PC-9 (cell line): ENCODE data around the gene IL17RA. TPM values are rescaled to one million over a fixed set of nuclear protein-coding genes. Genes with fewer than 3 reads are reported as not detected.

Experiments used
- BruUV-seq: library from RNA; stranded (reverse); fragments of 400-500 nt; replicated peaks from 2 replicates; lab custom pipeline; 2021; lab: Mats Ljungman, UMichigan
- CTCF ChIA-PET: fragments of 300-600 bp; sonication (Branson Sonifier 250); formaldehyde crosslinking; loops from one replicate; lab custom pipeline; 2022; ENCODE audit warnings: antibody characterized with exemption; lab: Charles Lee
- POLR2A ChIA-PET: fragments of 300-600 bp; sonication (Branson Sonifier 250); formaldehyde crosslinking; loops from one replicate; lab custom pipeline; 2022; ENCODE audit warnings: antibody characterized with exemption; ENCODE audit not compliant: unreplicated experiment; lab: Charles Lee
- DNase-seq, 2 experiments: peaks; one replicate each; pipeline versions ENCODE4 v3.0.0 to v3.0.0-alpha.2; 2015 to 2022; ENCODE audit warnings: mixed read lengths in 1 of 2
- H2AFZ ChIP-seq: fragments of 200-600 bp; sonication (generic); 2 replicates; pipeline ENCODE4 v1.8.1; 2017; ENCODE audit warnings: antibody characterized with exemption
- H3F3A ChIP-seq: fragments of 200-600 bp; sonication (generic); 2 replicates; pipeline ENCODE4 v1.8.1; 2017; ENCODE audit warnings: antibody characterized with exemption, mild to moderate bottlenecking, low read depth; ENCODE audit not compliant: insufficient read depth
- H3K27ac ChIP-seq: fragments of 200-600 bp; sonication (generic); 2 replicates; pipeline ENCODE4 v1.6.1; 2016; ENCODE audit warnings: mixed run types
- H3K27me3 ChIP-seq: fragments of 200-600 bp; sonication (generic); 2 replicates; pipeline ENCODE4 v1.6.1; 2016; ENCODE audit warnings: low read depth, mixed run types; ENCODE audit not compliant: insufficient read depth
- H3K36me3 ChIP-seq: fragments of 200-600 bp; sonication (generic); 2 replicates; pipeline ENCODE4 v1.6.1; 2016; ENCODE audit warnings: low read depth, mixed run types
- H3K4me1 ChIP-seq: fragments of 200-600 bp; sonication (generic); replicated peaks from 2 replicates; pipeline ENCODE4 v1.6.1; 2016; ENCODE audit warnings: mixed run types; ENCODE audit not compliant: insufficient read depth
- H3K4me2 ChIP-seq: fragments of 200-600 bp; sonication (generic); 2 replicates; pipeline ENCODE4 v1.6.1; 2017; ENCODE audit warnings: mixed run types
- H3K4me3 ChIP-seq: fragments of 200-600 bp; sonication (generic); 2 replicates; pipeline ENCODE4 v1.6.1; 2016; ENCODE audit warnings: mixed run types
- H3K79me2 ChIP-seq: fragments of 200-600 bp; sonication (generic); 2 replicates; pipeline ENCODE4 v1.6.1; 2017; ENCODE audit warnings: low read depth, mixed run types
- H3K9me2 ChIP-seq: fragments of 200-600 bp; sonication (generic); 2 replicates; pipeline ENCODE4 v1.8.1; 2017; ENCODE audit warnings: mild to moderate bottlenecking; ENCODE audit not compliant: insufficient read depth
- H3K9me3 ChIP-seq: fragments of 200-600 bp; sonication (generic); 2 replicates; pipeline ENCODE4 v1.8.1; 2016; ENCODE audit warnings: low read depth; ENCODE audit not compliant: insufficient read depth
- H4K20me1 ChIP-seq: fragments of 200-600 bp; sonication (generic); 2 replicates; pipeline ENCODE4 v1.8.1; 2017; ENCODE audit not compliant: insufficient read depth
- CTCF ChIP-seq: fragments of 200-600 bp; sonication (generic); conservative IDR thresholded peaks from 2 replicates; pipeline ENCODE4 v1.6.1; 2017; ENCODE audit warnings: mixed run types, antibody characterized with exemption, mild to moderate bottlenecking, moderate library complexity
- EZH2 ChIP-seq: fragments of 200-600 bp; sonication (generic); IDR thresholded peaks from 2 replicates; pipeline ENCODE4 v1.8.0; 2017; ENCODE audit warnings: antibody characterized with exemption, low read depth
- intact Hi-C: fragments of 100-400 bp; cut with micrococcal nuclease; formaldehyde crosslinking; loops from one replicate; pipeline ENCODE4 v1.10.0; 2022; ENCODE audit not compliant: unreplicated experiment
- total RNA-seq: library from RNA; stranded (reverse); gene quantifications from 2 replicates; pipeline ENCODE4 v1.2.3, GENCODE V29; 2021

IL17RA gene
- total RNA-seq, 1 experiment from 2014 or later, result 8.2 TPM

GRCh38 chr22:17121233-17122195, 36.7 kb downstream of the IL17RA start, which contains the start of gene TMEM121B:
TSS of gene TMEM121B (minus strand) at chr22:17121360. CDS start at chr22:17121127, 233 bp downstream.
- Histone ChIP-seq H3K4me3 (no peak within 1 kb of the TSS), H3F3A (no peaks in the 10 kb centered on the region), H3K79me2 (no peaks in the 10 kb centered on the region), H3K36me3 (no peaks in the 10 kb centered on the region), H3K9me3 (no peaks in the 10 kb centered on the region), H3K4me2 (no peak within 1 kb of the TSS), H2AFZ (no peak within 1 kb of the TSS), H4K20me1 (no peaks in the 10 kb centered on the region), H3K4me1 (no peaks in the 10 kb centered on the region), H3K9me2 (no peaks in the 10 kb centered on the region), H3K27me3 (no peaks in the 10 kb centered on the region), H3K27ac (no peak within 1 kb of the TSS)
- ChIA-PET CTCF (no interaction called here), POLR2A (no interaction called here)
- no peak for DNase-seq
- no TSS peak for BruUV-seq
- TF ChIP-seq CTCF (no peak), EZH2 (no peak)
- intact Hi-C loops, result no loop called here

- DNase-seq, result no peak
Measured at GRCh38 chr22:17130199-17130598, 45.4 kb downstream of the IL17RA start.

GRCh38 chr22:17131686-17132085, 46.9 kb downstream of the IL17RA start:
- Histone ChIP-seq H3K4me2 (no peak overlapping the region), H3K36me3 (no peaks in the 10 kb centered on the region), H3K9me2 (no peaks in the 10 kb centered on the region), H3K27ac (no peak overlapping the region), H3F3A (no peaks in the 10 kb centered on the region), H4K20me1 (no peaks in the 10 kb centered on the region), H3K4me3 (no peak overlapping the region), H3K27me3 (no peaks in the 10 kb centered on the region), H2AFZ (no peak overlapping the region), H3K4me1 (no peaks in the 10 kb centered on the region), H3K79me2 (no peaks in the 10 kb centered on the region), H3K9me3 (no peaks in the 10 kb centered on the region)
- BruUV-seq, result no TSS peak
- intact Hi-C loops, result no loop called here
- POLR2A ChIA-PET, result interaction anchor here (0.7 kb wide), 1 partner anchor 36 kb away, joined by 9 read pairs; no protein-coding TSS in a partner anchor
- TF ChIP-seq EZH2, result no peak
- TF ChIP-seq CTCF, result no peak
- DNase-seq, result no peak
- CTCF ChIA-PET, result no interaction called here

More at GRCh38 chr22:17130199-17130598, 45.4 kb downstream of the IL17RA start:
- H4K20me1 ChIP-seq, result no peaks in the 10 kb centered on the region
- CTCF ChIA-PET, result interaction anchor here (0.6 kb wide), 1 partner anchor 41 kb away, joined by 3 read pairs; no protein-coding TSS in a partner anchor
- H3K9me3 ChIP-seq, result no peaks in the 10 kb centered on the region
- no peak overlapping the region for H3K4me3 ChIP-seq
- H3K27me3 ChIP-seq, result no peaks in the 10 kb centered on the region
- no peak overlapping the region for H2AFZ ChIP-seq
- intact Hi-C loops, result no loop called here
- H3K4me2 ChIP-seq, result no peak overlapping the region
- no peaks in the 10 kb centered on the region for H3K4me1 ChIP-seq
- no peaks in the 10 kb centered on the region for H3K79me2 ChIP-seq
- POLR2A ChIA-PET, result no interaction called here
- no peaks in the 10 kb centered on the region for H3F3A ChIP-seq
- no peak overlapping the region for H3K27ac ChIP-seq
- no peak for TF ChIP-seq CTCF
- no peak for TF ChIP-seq EZH2
- BruUV-seq, result no TSS peak
- H3K9me2 ChIP-seq, result no peaks in the 10 kb centered on the region
- no peaks in the 10 kb centered on the region for H3K36me3 ChIP-seq
